Activated T-cell treated with anti-CD3 and anti-CD28 coated beads, Interleukin-2, amount 50 U/mL, for 4 hours (primary cell): Measurements from ENCODE around the gene ABCC3. TPM values are rescaled to one million over a fixed set of nuclear protein-coding genes. Genes with fewer than 3 reads are reported as not detected.
"Not testable (repeated sequence)": the region's sequence is repeated elsewhere in the genome, so short reads cannot be mapped to it uniquely, and the experiment has no call there.

ENCODE experiments used
- ATAC-seq, 2 donors: fragments of 200-7000 bp; cut with Tn5 transposase; one replicate each; pipeline ENCODE4 v1.10.0; 2021
- DNase-seq: peaks from one replicate; pipeline ENCODE4 v3.0.0-alpha.2; 2020
- H3K27me3 Mint-ChIP-seq: one replicate; pipeline ENCODE4 v1.8.0; 2021; ENCODE audit warnings: low read depth, mixed read lengths
- H3K36me3 Mint-ChIP-seq: one replicate; pipeline ENCODE4 v1.8.0; 2022; ENCODE audit warnings: mixed read lengths; ENCODE audit not compliant: insufficient read depth
- H3K4me1 Mint-ChIP-seq: one replicate; pipeline ENCODE4 v1.8.0; 2021; ENCODE audit warnings: low read depth, mixed read lengths
- H3K4me3 Mint-ChIP-seq: one replicate; pipeline ENCODE4 v1.8.0; 2021; ENCODE audit warnings: mild to moderate bottlenecking, moderate library complexity, mixed read lengths
- H3K9me3 Mint-ChIP-seq: one replicate; pipeline ENCODE4 v1.8.0; 2021; ENCODE audit warnings: mixed read lengths
- total RNA-seq, 3 donors: library from RNA; stranded (reverse); gene quantifications; one replicate each; pipeline ENCODE4 v1.2.1, GENCODE V29; 2021

The ABCC3 gene
- total RNA-seq, 3 donors from 2014 or later, result 0.26 to 0.63 (median 0.49) TPM

DNA sequence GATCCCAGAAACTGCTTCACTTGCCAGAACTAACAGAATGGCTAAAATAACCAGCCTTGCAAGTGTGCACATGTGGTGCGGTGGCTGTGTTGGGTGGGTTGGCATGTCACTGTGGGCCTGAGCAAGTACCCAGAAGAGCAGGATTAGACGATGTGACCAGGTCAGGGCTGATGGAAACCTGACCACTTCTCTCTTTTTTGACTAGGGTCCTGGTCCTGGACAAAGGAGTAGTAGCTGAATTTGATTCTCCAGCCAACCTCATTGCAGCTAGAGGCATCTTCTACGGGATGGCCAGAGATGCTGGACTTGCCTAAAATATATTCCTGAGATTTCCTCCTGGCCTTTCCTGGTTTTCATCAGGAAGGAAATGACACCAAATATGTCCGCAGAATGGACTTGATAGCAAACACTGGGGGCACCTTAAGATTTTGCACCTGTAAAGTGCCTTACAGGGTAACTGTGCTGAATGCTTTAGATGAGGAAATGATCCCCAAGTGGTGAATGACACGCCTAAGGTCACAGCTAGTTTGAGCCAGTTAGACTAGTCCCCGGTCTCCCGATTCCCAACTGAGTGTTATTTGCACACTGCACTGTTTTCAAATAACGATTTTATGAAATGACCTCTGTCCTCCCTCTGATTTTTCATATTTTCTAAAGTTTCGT is 56.3 kb downstream of the ABCC3 start:
- Mint-ChIP-seq H3K36me3 (peaks cover 13% of the 10 kb centered on the region), H3K4me1 (no peaks in the 10 kb centered on the region), H3K27me3 (no peaks in the 10 kb centered on the region), H3K9me3 (no peaks in the 10 kb centered on the region), H3K4me3 (no peak overlapping the region)
- no peak for DNase-seq
- ATAC-seq, result no peak

DNA sequence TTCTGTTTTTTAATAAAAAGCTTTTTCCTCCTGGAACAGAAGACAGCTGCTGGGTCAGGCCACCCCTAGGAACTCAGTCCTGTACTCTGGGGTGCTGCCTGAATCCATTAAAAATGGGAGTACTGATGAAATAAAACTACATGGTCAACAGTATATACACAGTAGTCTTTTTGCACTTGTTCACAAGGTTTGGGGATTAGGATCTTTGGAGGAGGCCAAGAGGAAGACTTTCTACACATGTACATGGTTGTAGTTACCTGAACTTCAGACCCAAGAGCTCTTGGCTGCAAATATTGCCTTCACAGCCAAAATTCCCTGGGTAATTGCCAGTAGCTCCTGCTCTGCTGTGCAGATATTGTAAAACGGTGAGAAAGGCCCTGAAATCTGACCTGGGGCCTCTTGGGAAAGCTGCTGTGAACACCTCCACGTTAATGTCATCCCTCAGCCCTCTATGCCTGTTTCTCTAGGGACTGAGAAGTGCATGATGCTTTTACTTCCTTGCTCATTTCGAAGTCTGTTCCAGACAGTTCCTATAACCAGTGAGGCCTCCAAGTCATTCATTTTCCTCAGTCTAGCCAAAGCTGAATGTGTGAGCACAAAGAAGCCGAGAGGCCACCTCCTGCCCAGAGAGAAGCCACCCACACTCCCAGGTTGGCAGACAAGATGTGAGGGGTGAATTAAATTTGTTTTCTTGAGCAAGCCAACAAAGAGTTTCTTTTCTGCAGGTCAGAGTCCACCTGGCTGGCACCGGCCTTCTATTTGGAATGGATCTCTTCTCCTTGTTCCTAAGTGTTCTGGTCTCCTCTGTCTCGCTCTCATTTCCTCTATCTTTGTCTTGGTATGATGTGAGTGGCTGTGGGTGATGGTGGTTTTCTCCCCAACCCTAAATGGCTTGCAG is 57.1 kb downstream of the ABCC3 start:
- Mint-ChIP-seq H3K4me1 (no peaks in the 10 kb centered on the region), H3K4me3 (no peak overlapping the region), H3K36me3 (peaks cover 18% of the 10 kb centered on the region)

DNA sequence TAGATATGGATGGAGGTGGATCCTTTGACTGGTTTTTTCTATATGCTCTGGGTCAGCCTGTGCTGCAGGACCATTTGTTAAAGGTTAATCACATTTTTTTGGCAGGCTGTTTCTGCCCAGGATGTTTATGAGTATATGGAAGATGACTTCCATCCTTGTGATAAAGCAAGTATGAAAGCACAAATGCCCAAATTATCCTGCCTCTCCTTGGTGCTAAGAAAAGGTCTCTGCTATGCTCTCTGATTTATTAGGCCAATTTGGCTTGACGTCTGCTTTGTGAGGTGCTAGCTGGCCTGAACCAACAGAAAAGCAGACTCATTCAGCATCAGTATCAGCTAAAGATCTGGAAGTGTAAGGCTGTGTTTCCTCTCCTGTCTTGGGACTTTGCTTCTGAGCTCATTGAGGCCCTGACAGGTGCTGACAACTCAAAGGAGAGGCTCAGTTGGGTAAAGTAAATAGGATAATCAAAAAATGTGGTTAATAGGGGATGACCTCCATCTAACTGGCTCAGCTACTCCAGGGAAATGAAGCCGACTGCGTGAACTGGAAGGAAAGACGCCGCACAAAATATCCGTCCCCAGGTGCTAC is 57.9 kb downstream of the ABCC3 start:
- peaks cover 23% of the 10 kb centered on the region for H3K36me3 Mint-ChIP-seq
- H3K9me3 Mint-ChIP-seq, result no peaks in the 10 kb centered on the region
- ATAC-seq (no peak), DNase-seq (no peak)
- H3K4me3 Mint-ChIP-seq, result no peak overlapping the region
- peaks cover under 1% of the 10 kb centered on the region for H3K4me1 Mint-ChIP-seq
- H3K27me3 Mint-ChIP-seq, result no peaks in the 10 kb centered on the region

More for the DNA sequence above, 57.1 kb downstream of the ABCC3 start:
- DNase-seq (no peak), ATAC-seq (no peak)
- Mint-ChIP-seq H3K27me3 (no peaks in the 10 kb centered on the region), H3K9me3 (no peaks in the 10 kb centered on the region)

DNA sequence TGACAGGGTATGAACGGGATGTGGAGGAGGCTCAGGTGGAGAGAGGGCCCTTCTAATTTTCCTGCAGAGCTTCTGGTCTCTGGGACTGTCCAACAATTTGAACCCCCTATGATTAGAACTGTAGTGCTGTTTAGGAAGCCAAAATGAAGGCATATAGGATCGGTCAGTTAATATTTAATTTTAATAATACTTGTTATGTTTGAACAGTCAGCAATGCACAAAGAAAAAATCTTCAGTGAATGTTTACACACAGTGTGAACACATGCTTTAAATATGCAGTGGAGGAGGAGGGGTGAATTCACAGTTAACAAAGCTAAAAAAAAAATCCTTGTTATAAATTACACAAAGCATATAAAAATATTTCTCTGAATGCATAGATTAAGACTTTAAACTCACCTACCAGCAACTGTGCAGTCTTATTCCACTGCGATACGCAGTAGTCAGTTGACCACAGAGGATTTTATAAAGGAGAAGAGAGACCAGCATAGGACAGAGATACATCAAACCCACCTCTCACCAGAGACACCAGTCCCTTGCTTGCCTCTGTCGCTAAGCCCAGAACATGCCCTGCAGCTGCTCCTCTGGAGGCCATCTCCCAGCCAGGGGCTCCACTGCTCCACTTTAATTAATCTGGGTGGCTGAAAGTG is 58.5 kb downstream of the ABCC3 start:
- no peaks in the 10 kb centered on the region for H3K27me3 Mint-ChIP-seq
- DNase-seq (no peak), ATAC-seq (no peak)
- H3K4me1 Mint-ChIP-seq, result peaks cover 5% of the 10 kb centered on the region
- H3K36me3 Mint-ChIP-seq, result peaks cover 23% of the 10 kb centered on the region
- no peak overlapping the region for H3K4me3 Mint-ChIP-seq
- no peaks in the 10 kb centered on the region for H3K9me3 Mint-ChIP-seq

DNA sequence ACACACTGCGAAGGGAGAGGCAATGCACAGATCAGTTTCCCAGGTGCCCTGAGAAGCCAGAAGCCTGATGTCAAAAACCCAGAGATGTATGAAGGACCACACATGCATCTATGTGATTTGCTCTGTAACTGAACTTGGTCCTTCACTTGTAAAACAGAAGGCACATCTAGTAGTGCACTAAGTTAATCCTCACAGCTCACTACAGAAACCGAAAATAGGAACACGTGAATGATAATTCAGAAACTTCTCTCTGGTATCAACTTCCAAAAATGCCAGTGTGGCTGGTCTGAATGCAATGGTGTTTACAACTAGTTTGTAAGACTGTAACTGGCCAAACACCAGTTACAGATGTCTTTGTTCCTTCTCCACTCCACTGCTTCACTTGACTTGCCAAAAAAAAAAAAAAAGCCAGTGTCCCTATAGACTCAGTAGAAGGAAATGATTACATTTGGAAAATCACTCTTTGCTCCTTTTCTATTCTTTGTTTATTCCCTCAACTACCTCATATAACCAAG is 61.7 kb downstream of the ABCC3 start:
- no peak for DNase-seq
- ATAC-seq, result no peak
- Mint-ChIP-seq H3K27me3 (no peaks in the 10 kb centered on the region), H3K4me3 (no peak overlapping the region), H3K4me1 (peaks cover 13% of the 10 kb centered on the region), H3K9me3 (no peaks in the 10 kb centered on the region), H3K36me3 (peaks cover 35% of the 10 kb centered on the region)

DNA sequence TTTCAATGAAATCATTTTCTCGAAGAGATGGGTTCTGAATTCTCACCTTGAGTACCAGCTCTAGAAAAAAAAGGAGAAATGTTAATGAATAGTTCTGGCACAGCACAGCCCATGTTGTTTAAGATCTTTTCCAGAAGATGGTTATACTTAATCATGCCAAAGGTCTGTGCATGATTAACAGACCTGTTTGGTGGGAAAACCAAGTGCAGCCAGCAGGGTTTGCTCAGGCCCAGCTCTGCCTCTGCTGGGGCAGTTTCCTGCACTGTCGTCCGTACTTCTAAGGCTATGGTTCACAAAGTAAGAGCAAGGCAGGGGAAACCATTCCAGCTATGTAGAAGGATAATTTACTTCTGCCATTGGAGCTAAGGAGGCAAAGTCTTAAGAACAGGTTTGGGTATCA is 62.4 kb downstream of the ABCC3 start:
- DNase-seq (no peak), ATAC-seq (no peak)
- Mint-ChIP-seq H3K4me1 (peaks cover 15% of the 10 kb centered on the region), H3K27me3 (no peaks in the 10 kb centered on the region), H3K9me3 (no peaks in the 10 kb centered on the region), H3K36me3 (peaks cover 35% of the 10 kb centered on the region), H3K4me3 (no peak overlapping the region)

DNA sequence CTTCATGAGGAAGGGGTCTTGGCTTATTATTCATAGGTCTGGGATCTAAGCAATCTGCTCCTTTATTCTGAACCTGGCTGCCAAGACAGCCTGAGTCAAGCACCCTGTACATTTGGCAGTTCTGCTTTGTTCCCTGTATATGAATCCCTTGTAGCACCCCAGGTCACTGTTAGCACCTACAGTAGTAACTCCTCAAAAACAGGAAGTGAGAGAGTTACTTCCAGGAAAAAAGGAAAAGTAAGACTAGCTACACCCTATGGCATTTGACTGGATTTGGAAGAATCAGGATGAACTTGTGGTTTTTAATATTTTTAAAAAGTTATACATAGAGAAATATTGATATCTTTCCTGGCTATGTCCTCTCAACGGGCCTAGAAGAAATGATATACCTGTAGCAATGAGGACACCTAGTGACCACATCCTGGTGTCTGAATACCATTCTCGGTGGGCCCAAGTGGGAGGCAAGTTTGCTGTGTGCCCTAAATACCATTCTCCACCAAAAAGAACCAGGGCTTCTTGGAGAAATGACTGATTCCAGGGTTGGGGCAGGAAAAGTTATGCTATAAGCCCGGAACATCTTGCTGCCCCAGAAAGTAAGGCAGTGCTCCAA is 63.1 kb downstream of the ABCC3 start:
- ATAC-seq, result no peak
- H3K9me3 Mint-ChIP-seq, result no peaks in the 10 kb centered on the region
- H3K4me3 Mint-ChIP-seq, result no peak overlapping the region
- H3K4me1 Mint-ChIP-seq, result peaks cover 15% of the 10 kb centered on the region
- no peak for DNase-seq
- no peaks in the 10 kb centered on the region for H3K27me3 Mint-ChIP-seq
- H3K36me3 Mint-ChIP-seq, result peaks cover 33% of the 10 kb centered on the region

DNA sequence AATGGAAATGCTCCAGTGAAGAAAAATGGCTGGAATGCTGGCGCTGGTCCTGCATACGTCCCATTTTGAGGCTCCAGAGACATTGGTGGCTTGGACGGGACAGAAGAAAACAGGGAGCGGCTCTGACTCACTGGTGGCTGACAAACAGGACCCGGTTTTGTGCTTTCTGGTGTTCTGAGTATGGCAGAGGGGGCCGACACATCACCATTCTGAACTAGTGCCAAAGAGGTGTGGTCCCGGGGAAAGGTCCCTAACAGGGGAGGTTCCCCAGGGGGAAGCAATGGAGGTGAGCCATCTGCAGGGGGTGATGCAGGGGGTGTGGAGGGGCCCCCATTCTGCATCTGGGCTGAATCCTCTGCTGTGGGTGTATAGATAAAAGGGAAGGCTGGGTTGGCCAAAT is 64.7 kb downstream of the ABCC3 start:
- H3K4me3 Mint-ChIP-seq, result no peak overlapping the region
- peaks cover 38% of the 10 kb centered on the region for H3K36me3 Mint-ChIP-seq
- no peaks in the 10 kb centered on the region for H3K27me3 Mint-ChIP-seq
- no peak for DNase-seq
- no peak for ATAC-seq
- peaks cover 27% of the 10 kb centered on the region for H3K4me1 Mint-ChIP-seq
- no peaks in the 10 kb centered on the region for H3K9me3 Mint-ChIP-seq

DNA sequence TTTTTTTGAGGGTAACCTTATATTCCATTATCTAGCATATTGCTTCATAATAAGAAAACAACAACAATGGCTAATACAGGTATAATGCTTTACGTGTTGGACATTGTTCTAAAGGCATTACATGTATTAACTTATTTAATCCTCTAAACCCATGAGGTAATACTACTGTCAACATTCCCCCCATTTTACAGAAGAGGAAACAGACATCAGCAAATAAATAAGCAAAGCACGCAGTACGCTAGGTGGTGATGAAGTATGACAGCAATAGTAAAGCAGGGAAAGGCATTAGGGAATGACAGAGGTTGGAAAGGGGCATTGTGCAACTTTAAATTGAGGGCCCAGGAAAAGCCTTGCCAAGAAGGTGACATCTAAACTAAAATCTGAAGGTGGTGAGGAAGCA is 68.5 kb downstream of the ABCC3 start:
- H3K4me3 Mint-ChIP-seq, result no peak overlapping the region
- H3K4me1 Mint-ChIP-seq, result peaks cover 42% of the 10 kb centered on the region

DNA sequence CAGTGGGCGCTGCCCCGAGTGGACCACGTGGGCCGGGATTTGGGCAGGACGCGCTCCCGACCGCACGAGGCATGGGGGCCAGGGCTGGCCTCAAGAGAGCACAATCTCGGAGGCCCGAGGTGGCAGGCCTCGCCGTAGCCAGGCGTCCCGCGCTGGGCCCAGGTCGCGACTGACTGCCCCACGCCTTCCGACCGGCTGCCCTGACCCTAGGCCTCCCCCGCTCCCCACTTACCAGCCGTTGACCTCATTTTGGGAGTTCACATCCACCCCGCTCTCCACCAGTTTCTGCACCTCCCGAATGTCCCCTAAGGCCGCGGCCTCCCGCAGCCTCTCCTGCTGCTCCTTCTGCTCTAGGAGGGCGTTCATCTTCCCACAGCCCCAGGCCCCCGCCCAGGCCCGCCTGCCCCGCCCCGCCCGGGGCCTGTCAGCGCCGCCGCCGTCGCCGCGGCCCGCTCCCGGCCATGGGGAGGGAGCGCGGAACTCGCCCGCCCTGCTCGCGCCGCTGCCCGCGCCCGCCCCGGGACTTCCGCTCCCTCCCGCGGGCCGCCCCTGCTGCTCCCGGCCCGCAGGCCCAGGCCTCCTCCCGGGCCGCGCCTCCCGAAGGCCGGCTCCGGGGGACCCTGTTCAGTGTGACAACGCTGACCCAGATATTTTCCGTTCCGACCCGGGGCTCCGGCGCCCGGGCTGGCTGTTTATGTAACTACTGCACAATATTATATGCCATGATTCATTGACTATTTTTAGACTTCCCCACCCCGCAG is 72.8 kb downstream of the ABCC3 start, which contains the start of gene ANKRD40:
Gene ANKRD40, minus strand, starts transcription at position 626 of the 761 bp plus-strand sequence. Its CDS starts 260 bp downstream, at position 366.
- Mint-ChIP-seq H3K36me3 (peaks cover 13% of the 10 kb centered on the region), H3K27me3 (no peaks in the 10 kb centered on the region), H3K9me3 (no peaks in the 10 kb centered on the region), H3K4me3 (peak within 1 kb of the TSS; percentile 96), H3K4me1 (peaks cover 50% of the 10 kb centered on the region)
- DNase-seq (peak; percentile 88), ATAC-seq (peak; percentile 85 to 89)

More for the DNA sequence above, 68.5 kb downstream of the ABCC3 start:
- Mint-ChIP-seq H3K9me3 (no peaks in the 10 kb centered on the region), H3K27me3 (no peaks in the 10 kb centered on the region), H3K36me3 (peaks cover 25% of the 10 kb centered on the region)
- ATAC-seq (no peak), DNase-seq (no peak)

DNA sequence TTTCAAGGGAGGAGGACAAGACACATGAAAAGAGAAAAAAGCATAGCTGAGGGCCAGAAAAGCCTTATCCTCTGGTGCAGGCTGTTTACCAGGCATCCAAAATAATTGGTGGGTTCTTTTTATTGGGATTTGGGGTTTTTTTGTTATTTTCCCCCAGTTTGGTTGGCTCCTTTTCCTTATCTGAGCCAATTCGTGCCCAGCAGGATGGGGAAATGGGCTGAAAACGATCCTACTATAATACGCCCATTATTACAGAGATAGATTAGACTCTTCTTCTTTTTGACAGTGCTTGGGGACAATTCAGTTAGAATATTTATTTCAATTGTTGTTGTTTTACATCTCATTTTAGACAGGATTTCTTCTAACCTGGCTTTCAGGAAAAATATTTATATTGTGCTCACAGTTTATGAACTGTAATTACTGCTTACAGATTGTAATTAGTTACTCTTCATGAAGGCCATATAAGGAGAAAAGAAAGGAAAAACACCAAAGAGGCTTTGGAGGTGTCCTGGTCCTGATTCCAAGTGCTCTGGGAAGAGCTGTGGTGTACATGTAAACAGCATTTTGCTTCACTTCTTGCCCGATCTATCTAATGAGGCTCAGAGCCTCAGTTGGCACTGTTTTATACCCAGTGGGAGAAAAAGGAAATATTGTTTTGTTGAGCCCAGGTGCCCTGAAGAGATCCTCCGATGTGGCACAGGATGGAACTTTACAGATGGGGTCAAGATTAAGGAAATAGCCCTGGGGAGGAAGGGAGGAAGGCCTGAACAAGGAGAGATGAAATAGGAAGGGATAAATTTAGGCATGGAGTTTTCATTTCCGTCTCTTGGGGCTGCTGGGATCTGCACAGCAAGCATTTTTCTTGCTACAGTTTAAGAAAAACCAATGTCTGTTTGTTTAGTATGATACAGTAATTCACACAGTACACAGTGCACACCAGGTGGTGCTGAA is 73.6 kb downstream of the ABCC3 start:
- DNase-seq, result no peak
- peaks cover 47% of the 10 kb centered on the region for H3K4me1 Mint-ChIP-seq
- ATAC-seq, result peak in 1 of 2 donors; percentile 2

DNA sequence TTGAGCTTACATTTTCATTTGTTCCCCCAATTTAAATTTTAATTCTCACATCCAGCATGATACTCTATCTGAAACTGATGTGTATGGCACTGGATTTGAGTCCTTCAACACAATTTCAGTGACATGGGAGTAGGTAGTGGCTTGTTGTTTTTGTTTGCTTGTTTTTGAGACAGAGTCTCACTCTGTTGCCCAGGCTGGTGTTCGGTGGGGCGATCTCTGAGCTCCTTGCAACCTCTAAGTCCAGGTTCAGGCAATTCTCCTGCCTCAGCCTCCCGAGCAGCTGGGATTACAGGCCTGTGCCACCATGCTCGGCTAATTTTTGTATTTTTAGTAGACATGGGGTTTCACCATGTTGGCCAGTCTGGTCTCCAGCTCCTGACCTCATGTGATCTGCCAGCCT is 74.4 kb downstream of the ABCC3 start:
- H3K36me3 Mint-ChIP-seq, H3K27me3 Mint-ChIP-seq, DNase-seq, ATAC-seq, H3K9me3 Mint-ChIP-seq: not testable (repeated sequence)
- peak overlapping the region; percentile 96 for H3K4me3 Mint-ChIP-seq
- H3K4me1 Mint-ChIP-seq, result peaks cover 39% of the 10 kb centered on the region

More for the DNA sequence above, 73.6 kb downstream of the ABCC3 start:
- H3K4me3 Mint-ChIP-seq, result peak overlapping the region; percentile 96
- H3K36me3 Mint-ChIP-seq, result peaks cover 10% of the 10 kb centered on the region
- peaks cover 2% of the 10 kb centered on the region for H3K27me3 Mint-ChIP-seq
- no peaks in the 10 kb centered on the region for H3K9me3 Mint-ChIP-seq
